HepG2 (cell line): ENCODE results near the gene ZFAND2B. TPM values are rescaled to one million over a fixed set of nuclear protein-coding genes. Genes with fewer than 3 reads are reported as not detected.

Experiments
- CAMTA2 ChIP-seq: sonication (generic); formaldehyde crosslinking; IDR thresholded peaks from 2 replicates; pipeline ENCODE4 v1.4.0; 2020; ENCODE audit warnings: mild to moderate bottlenecking, missing genetic modification reagents, borderline replicate concordance
- DMTF1 ChIP-seq: sonication (generic); formaldehyde crosslinking; IDR thresholded peaks from 2 replicates; pipeline ENCODE4 v1.4.0; 2020; ENCODE audit warnings: mild to moderate bottlenecking, missing genetic modification reagents
- E2F5 ChIP-seq: sonication (generic); formaldehyde crosslinking; conservative IDR thresholded peaks from 2 replicates; pipeline ENCODE4 v1.4.0; 2020; ENCODE audit warnings: missing genetic modification reagents
- FOSL1 ChIP-seq: sonication (generic); formaldehyde crosslinking; IDR thresholded peaks from 2 replicates; pipeline ENCODE4 v1.9.0; 2021; ENCODE audit warnings: missing genetic modification reagents, borderline replicate concordance
- FOXP1 ChIP-seq, 2 experiments: fragments of 450-650 bp in 1 of 2; IDR thresholded peaks; 2 replicates each; pipeline ENCODE4 v1.6.1; 2017 to 2018; ENCODE audit warnings: antibody characterized with exemption in 1 of 2
- MLXIP ChIP-seq: sonication (generic); formaldehyde crosslinking; IDR thresholded peaks from 2 replicates; pipeline ENCODE4 v1.9.0; 2021; ENCODE audit warnings: missing genetic modification reagents, borderline replicate concordance
- MTF1 ChIP-seq: sonication (generic); formaldehyde crosslinking; IDR thresholded peaks from 2 replicates; pipeline ENCODE4 v1.5.0; 2020; ENCODE audit warnings: missing genetic modification reagents
- POGZ ChIP-seq: sonication (generic); formaldehyde crosslinking; IDR thresholded peaks from 2 replicates; pipeline ENCODE4 v1.4.0; 2020; ENCODE audit warnings: mild to moderate bottlenecking, missing genetic modification reagents
- PRMT3 ChIP-seq: sonication (generic); formaldehyde crosslinking; IDR thresholded peaks from 2 replicates; pipeline ENCODE4 v1.8.1; 2022; ENCODE audit warnings: low read depth, mild to moderate bottlenecking, moderate library complexity, missing genetic modification reagents, borderline replicate concordance
- RNF2 ChIP-seq: fragments of 450-650 bp; conservative IDR thresholded peaks from 2 replicates; pipeline ENCODE4 v1.6.1; 2016; ENCODE audit warnings: low read depth
- SRSF9 ChIP-seq: fragments of 200-400 bp; formaldehyde crosslinking; IDR thresholded peaks from 2 replicates; pipeline ENCODE4 v1.6.1; 2018; ENCODE audit warnings: borderline replicate concordance, mild to moderate bottlenecking, low read depth, low read length; ENCODE audit not compliant: insufficient read depth, poor library complexity, severe bottlenecking
- TP53 ChIP-seq: sonication (generic); formaldehyde crosslinking; conservative IDR thresholded peaks from 2 replicates; pipeline ENCODE4 v1.4.0; 2020; ENCODE audit warnings: missing genetic modification reagents
- ZBTB42 ChIP-seq: sonication (generic); formaldehyde crosslinking; IDR thresholded peaks from 2 replicates; pipeline ENCODE4 v1.5.0; 2020; ENCODE audit warnings: mild to moderate bottlenecking, missing genetic modification reagents
- ZFP62 ChIP-seq: sonication (generic); formaldehyde crosslinking; IDR thresholded peaks from 2 replicates; pipeline ENCODE4 v1.4.0; 2020; ENCODE audit warnings: missing genetic modification reagents
- ZNF354B ChIP-seq: sonication (generic); formaldehyde crosslinking; IDR thresholded peaks from 2 replicates; pipeline ENCODE4 v1.8.0; 2022; ENCODE audit warnings: mild to moderate bottlenecking, missing genetic modification reagents
- ZNF546 ChIP-seq: sonication (generic); formaldehyde crosslinking; conservative IDR thresholded peaks from 2 replicates; pipeline ENCODE4 v1.8.1; 2023; ENCODE audit warnings: mild to moderate bottlenecking, missing genetic modification reagents
- ZNF678 ChIP-seq: sonication (generic); formaldehyde crosslinking; IDR thresholded peaks from 2 replicates; pipeline ENCODE4 v1.4.0; 2020; ENCODE audit warnings: mild to moderate bottlenecking, missing genetic modification reagents
- ZNF883 ChIP-seq: sonication (generic); formaldehyde crosslinking; IDR thresholded peaks from 2 replicates; pipeline ENCODE4 v1.5.1; 2020; ENCODE audit warnings: mild to moderate bottlenecking, missing genetic modification reagents; ENCODE audit errors: not compliant biosample characterization
- polyA plus RNA-seq, 8 experiments: library from polyadenylated mRNA; depleted of rRNA in 3 of 8; stranded (reverse) in 7 of 8; unstranded in 1 of 8; fragments of >200 nt; fragmentation: Illumina TruSeq in 4 of 8; extraction: Trizol in 4 of 8; gene quantifications; 2 replicates each; pipeline versions ENCODE4 v1.2.1 to v1.2.3, GENCODE V29; 2011 to 2016; ENCODE audit warnings: low read depth in 4 of 8, missing spikeins in 1 of 8, mixed read lengths in 1 of 8; ENCODE audit not compliant: insufficient read depth in 1 of 8
- total RNA-seq, 5 experiments: library from RNA; depleted of rRNA; stranded (reverse); fragments of >200 nt; fragmentation: Illumina TruSeq; extraction: Trizol; gene quantifications; 2 replicates each; pipeline ENCODE4 v1.2.3, GENCODE V29; 2016; ENCODE audit warnings: low read depth in 1 of 5
- TF ChIP-seq, protein P1 (sequence below): sonication (generic); formaldehyde crosslinking; IDR thresholded peaks from 2 replicates; pipeline ENCODE4 v1.5.1; 2020; ENCODE audit warnings: mild to moderate bottlenecking, missing genetic modification reagents, moderate library complexity
- TF ChIP-seq, protein P2 (sequence below): IDR thresholded peaks from 2 replicates; pipeline ENCODE4 v1.6.1; 2016; ENCODE audit warnings: missing biosample characterization, missing genetic modification reagents, low read depth

The ZFAND2B gene
- total and polyA plus RNA-seq, 2 of the 13 experiments (the other 11 are each of a cell fraction or from before 2014, with no cell fraction given), result 53.3 to 115 TPM

DNA sequence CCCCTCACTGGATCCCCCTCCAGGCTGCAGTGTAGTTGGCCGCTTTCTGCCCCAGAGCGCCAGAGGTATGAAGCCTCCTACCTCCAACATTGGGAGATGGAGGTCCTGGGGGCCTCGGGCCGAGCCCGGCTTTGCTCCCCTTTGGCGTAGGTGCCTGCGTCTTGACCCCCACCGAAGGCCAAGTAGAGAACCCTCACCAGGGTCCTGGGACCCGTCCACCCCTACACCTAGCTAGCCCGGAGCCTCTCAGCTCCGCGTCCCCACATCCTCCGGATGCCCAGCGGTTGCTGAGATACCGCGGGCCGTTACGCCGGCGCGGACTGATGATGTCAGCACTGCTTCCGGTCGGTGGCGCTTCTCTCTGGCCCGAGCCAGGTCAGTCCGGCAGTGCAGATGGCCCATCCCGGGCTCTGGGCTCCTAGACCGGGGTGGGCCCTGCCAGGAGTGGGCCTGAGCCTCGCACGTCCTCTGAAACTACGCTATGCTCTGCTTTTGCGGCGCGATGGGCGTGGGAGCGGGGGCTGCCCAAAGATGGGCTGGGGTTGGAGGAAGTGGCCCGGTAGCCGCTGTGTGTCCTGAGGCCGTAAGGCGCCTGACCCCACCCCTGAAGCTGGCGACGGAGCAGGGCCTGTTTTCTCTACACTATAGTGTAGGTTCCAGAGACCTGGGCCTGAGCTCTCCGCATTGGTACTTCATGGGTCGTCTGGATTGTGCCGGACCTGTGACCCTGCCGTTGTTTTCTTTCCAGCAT is 38.7 kb downstream of the ZFAND2B start, which contains the start of the genes GLB1L and STK16 (continued):
- TF ChIP-seq SRSF9, result no peak
- TF ChIP-seq, protein P1, sequence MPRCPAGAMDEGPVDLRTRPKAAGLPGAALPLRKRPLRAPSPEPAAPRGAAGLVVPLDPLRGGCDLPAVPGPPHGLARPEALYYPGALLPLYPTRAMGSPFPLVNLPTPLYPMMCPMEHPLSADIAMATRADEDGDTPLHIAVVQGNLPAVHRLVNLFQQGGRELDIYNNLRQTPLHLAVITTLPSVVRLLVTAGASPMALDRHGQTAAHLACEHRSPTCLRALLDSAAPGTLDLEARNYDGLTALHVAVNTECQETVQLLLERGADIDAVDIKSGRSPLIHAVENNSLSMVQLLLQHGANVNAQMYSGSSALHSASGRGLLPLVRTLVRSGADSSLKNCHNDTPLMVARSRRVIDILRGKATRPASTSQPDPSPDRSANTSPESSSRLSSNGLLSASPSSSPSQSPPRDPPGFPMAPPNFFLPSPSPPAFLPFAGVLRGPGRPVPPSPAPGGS (CRISPR knock-in tag), result peak; percentile 99
- TF ChIP-seq ZFP62 (CRISPR knock-in tag), result no peak; the same call in 1 of the 2 replicates
- no peak for TF ChIP-seq ZNF354B (CRISPR knock-in tag)
- no peak; the same call in 1 of the 2 replicates for TF ChIP-seq ZBTB42 (CRISPR knock-in tag)
- no peak; the same call in 1 of the 2 replicates for TF ChIP-seq RNF2
- TF ChIP-seq DMTF1 (CRISPR knock-in tag), result no peak
- TF ChIP-seq ZNF546, result peak; percentile 65; the same call in 1 of the 2 replicates
- TF ChIP-seq POGZ (CRISPR knock-in tag), result peak; percentile 94
- TF ChIP-seq TP53 (CRISPR knock-in tag), result peak; percentile 87; the same call in 1 of the 2 replicates
- TF ChIP-seq ZNF883, result peak; percentile 96
- TF ChIP-seq, protein P2, sequence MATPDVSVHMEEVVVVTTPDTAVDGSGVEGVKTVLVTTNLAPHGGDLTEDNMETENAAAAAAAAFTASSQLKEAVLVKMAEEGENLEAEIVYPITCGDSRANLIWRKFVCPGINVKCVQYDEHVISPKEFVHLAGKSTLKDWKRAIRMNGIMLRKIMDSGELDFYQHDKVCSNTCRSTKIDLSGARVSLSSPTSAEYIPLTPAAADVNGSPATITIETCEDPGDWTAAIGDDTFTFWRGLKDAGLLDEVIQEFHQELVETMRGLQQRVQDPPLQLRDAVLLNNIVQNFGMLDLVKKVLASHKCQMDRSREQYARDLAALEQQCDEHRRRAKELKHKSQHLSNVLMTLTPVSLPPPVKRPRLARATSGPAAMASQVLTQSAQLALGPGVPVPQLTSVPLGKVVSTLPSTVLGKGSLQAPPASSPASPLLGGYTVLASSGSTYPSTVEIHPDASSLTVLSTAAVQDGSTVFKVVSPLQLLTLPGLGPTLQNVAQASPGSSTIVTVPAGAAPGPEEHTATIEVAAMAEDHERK (CRISPR knock-in tag), result peak; percentile 75
- no peak for TF ChIP-seq ZNF678 (CRISPR knock-in tag)
- peak; percentile 26; the same call in 1 of the 2 replicates for TF ChIP-seq CAMTA2 (CRISPR knock-in tag)
- no peak for TF ChIP-seq FOSL1 (CRISPR knock-in tag)
- no peak for TF ChIP-seq PRMT3 (CRISPR knock-in tag)
- TF ChIP-seq E2F5 (CRISPR knock-in tag), result peak; percentile 60; the same call in 1 of the 2 replicates
- TF ChIP-seq MTF1 (CRISPR knock-in tag), result 0 out of 2 replicates have a peak, but pooled peaks have one; percentile 41
- TF ChIP-seq FOXP1 (IDR thresholded peaks at IDR 0.05), result no peak
- no peak; the same call in 1 of the 2 replicates for TF ChIP-seq FOXP1 (CRISPR knock-in tag; IDR thresholded peaks at IDR 0.05)
- TF ChIP-seq MLXIP (CRISPR knock-in tag), result no peak
